ENCODE measurements around the gene SYTL1.

The SYTL1 gene

GRCh38 chr1:27316860-27317259 lies 25.0 kb upstream of the SYTL1 start:
- Histone ChIP-seq H3K4me3 (ENCODE audit: low read depth, low read length) (no peak overlapping the region), H3K9me3 (ENCODE audit: control insufficient read depth, low read length) (no peaks in the 10 kb centered on the region), H3K9ac (no peak overlapping the region), H2AFZ (no peak overlapping the region), H3K79me2 (no peaks in the 10 kb centered on the region), H3K4me1 (no peaks in the 10 kb centered on the region), H3K4me2 (ENCODE audit: low read length) (no peak overlapping the region), H3K27ac (no peak overlapping the region), H3K36me3 (ENCODE audit: control insufficient read depth, insufficient read depth, low read length) (no peaks in the 10 kb centered on the region), H3K27me3 (ENCODE audit: control insufficient read depth, insufficient read depth, low read length) (no peaks in the 10 kb centered on the region)
- TF ChIP-seq CTCF (IDR thresholded peaks at IDR 0.05): no peak

DNA sequence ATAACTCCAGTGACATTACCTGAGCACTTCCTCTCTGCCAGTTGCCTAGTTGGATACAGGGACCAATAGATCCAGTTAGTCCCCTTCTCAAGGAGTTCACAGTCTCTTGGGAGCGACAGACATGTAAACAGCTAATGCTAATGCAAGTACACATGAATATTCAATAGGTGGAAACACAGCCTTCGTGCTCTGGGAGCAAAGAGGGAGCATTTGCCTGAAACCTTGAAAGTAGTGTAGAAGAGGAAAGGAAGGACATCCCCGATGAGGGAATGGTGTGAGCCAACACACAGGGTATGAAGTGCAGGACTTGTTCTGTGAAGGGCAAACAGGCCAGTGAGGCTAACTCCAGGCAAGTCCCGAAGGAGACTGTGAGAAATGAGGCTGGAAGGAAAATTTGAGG lies 23.7 kb upstream of the SYTL1 start:
- Histone ChIP-seq H3K79me2 (no peaks in the 10 kb centered on the region), H3K36me3 (ENCODE audit: control insufficient read depth, insufficient read depth, low read length) (no peaks in the 10 kb centered on the region), H3K4me2 (ENCODE audit: low read length) (no peak overlapping the region), H2AFZ (no peak overlapping the region), H3K4me1 (no peaks in the 10 kb centered on the region), H3K27me3 (ENCODE audit: control insufficient read depth, insufficient read depth, low read length) (no peaks in the 10 kb centered on the region), H3K9me3 (ENCODE audit: control insufficient read depth, low read length) (no peaks in the 10 kb centered on the region), H3K4me3 (ENCODE audit: low read depth, low read length) (no peak overlapping the region), H3K27ac (no peak overlapping the region), H3K9ac (no peak overlapping the region)
- TF ChIP-seq CTCF (IDR thresholded peaks at IDR 0.05): no peak

GRCh38 chr1:27318596-27318995 lies 23.2 kb upstream of the SYTL1 start:
- no peak for TF ChIP-seq CTCF (IDR thresholded peaks at IDR 0.05)
- Histone ChIP-seq H3K79me2 (no peaks in the 10 kb centered on the region), H3K36me3 (ENCODE audit: control insufficient read depth, insufficient read depth, low read length) (no peaks in the 10 kb centered on the region), H2AFZ (no peak overlapping the region), H3K27ac (no peak overlapping the region), H3K4me3 (ENCODE audit: low read depth, low read length) (no peak overlapping the region), H3K9ac (no peak overlapping the region), H3K27me3 (ENCODE audit: control insufficient read depth, insufficient read depth, low read length) (no peaks in the 10 kb centered on the region), H3K9me3 (ENCODE audit: control insufficient read depth, low read length) (no peaks in the 10 kb centered on the region), H3K4me1 (no peaks in the 10 kb centered on the region), H3K4me2 (ENCODE audit: low read length) (no peak overlapping the region)

DNA sequence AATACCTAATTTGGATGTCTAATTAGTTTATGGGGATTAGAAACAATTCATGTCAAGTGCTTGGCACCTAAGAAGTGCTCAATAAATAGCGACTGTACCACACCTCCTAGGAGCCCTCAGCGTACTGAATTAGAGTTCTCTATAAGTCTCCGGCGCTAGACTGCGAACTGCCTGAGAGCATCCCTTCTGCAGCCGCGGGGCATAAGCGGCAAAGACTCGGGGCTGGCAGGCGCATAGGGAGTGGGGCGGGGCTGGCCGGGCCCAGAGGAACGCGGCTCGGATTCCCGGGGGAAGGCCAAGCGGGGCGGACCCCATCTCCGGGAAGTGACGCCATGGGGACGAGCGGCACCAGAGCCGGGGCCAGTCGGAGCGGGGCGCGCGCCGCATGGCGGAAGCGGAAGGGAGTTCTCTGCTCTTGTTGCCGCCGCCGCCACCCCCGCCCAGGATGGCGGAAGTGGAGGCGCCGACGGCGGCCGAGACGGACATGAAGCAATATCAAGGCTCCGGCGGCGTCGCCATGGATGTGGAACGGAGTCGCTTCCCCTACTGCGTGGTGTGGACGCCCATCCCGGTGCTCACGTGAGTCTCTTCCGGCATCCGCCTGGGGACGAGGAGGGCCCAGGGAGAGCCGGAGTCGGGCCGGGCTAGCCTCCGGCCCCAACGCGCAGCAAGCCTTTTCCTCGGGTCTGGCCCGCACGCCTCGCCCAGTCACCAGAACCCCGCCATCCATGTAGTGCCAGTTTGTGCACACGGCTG lies 19.8 kb upstream of the SYTL1 start, which contains the start of gene TMEM222:
Gene TMEM222 (plus strand): TSS at position 351 of the 756 bp plus-strand sequence. CDS start 35 bp downstream, at position 386.
- Histone ChIP-seq H3K4me2 (ENCODE audit: low read length) (peak within 1 kb of the TSS; percentile 94), H3K9me3 (ENCODE audit: control insufficient read depth, low read length) (no peaks in the 10 kb centered on the region), H3K4me1 (no peaks in the 10 kb centered on the region), H3K79me2 (peaks cover 8% of the 10 kb centered on the region), H3K27ac (peak within 1 kb of the TSS; percentile 92), H3K27me3 (ENCODE audit: control insufficient read depth, insufficient read depth, low read length) (no peaks in the 10 kb centered on the region), H3K4me3 (ENCODE audit: low read depth, low read length) (peak within 1 kb of the TSS; percentile 96), H3K9ac (peak within 1 kb of the TSS; percentile 80), H2AFZ (peak within 1 kb of the TSS; percentile 98), H3K36me3 (ENCODE audit: control insufficient read depth, insufficient read depth, low read length) (no peaks in the 10 kb centered on the region)
- no peak for TF ChIP-seq CTCF (IDR thresholded peaks at IDR 0.05)
